HepG2 (cell line): ENCODE data around the gene PDP2. TPM values are rescaled to one million over a fixed set of nuclear protein-coding genes. Genes with fewer than 3 reads are reported as not detected.

Source experiments
- ATAC-seq: fragments of 200-7000 bp; cut with Tn5 transposase; 3 replicates; pipeline ENCODE4 v1.9.1; 2020; ENCODE audit warnings: mild to moderate bottlenecking, moderate library complexity
- BruUV-seq: library from RNA; stranded (reverse); fragments of 400-500 nt; replicated peaks from 2 replicates; lab custom pipeline; 2021; lab: Mats Ljungman, UMichigan
- CTCF ChIA-PET: fragments of 300-600 bp; formaldehyde crosslinking; extraction: SDS; loops from one replicate; lab custom pipeline; 2021; ENCODE audit warnings: low total read pairs, inconsistent platforms, low intra/inter-chr PET ratio; lab: Yijun Ruan, JAX
- POLR2A ChIA-PET: fragments of 350-600 bp; sonication (Branson Sonifier 250); formaldehyde crosslinking; loops from one replicate; lab custom pipeline; 2020; ENCODE audit warnings: antibody characterized with exemption, inconsistent platforms; lab: Yijun Ruan, JAX
- DNase-seq: peaks from one replicate; pipeline ENCODE4 v3.0.0-alpha.2; 2015; ENCODE audit warnings: low spot score
- FAIRE-seq: peaks from 3 replicates; lab custom pipeline; 2011; peaks lifted over from hg19 to GRCh38; lab: Jason Lieb, UNC
- H2AFZ ChIP-seq: one replicate; pipeline ENCODE4 v1.6.1; 2011; ENCODE audit warnings: low read length, inconsistent platforms
- H3K27ac ChIP-seq: fragments of 300-600 bp; 3 replicates; pipeline ENCODE4 v1.8.0; 2011; ENCODE audit warnings: mixed run types, mild to moderate bottlenecking, mixed read lengths, low read length, inconsistent platforms; ENCODE audit not compliant: insufficient read depth; ENCODE audit errors: extremely low read length
- H3K27me3 ChIP-seq, 2 experiments: fragments of 200-600 bp in 1 of 2; 2 replicates in 1 of 2; 3 replicates in 1 of 2; pipeline versions ENCODE4 v1.6.0 to v1.8.0; 2011; ENCODE audit warnings: low read length in 2 of 2, mild to moderate bottlenecking in 2 of 2, moderate library complexity in 2 of 2, inconsistent platforms in 1 of 2; ENCODE audit not compliant: insufficient read depth in 2 of 2, control insufficient read depth in 1 of 2
- H3K36me3 ChIP-seq, 2 experiments: fragments of 200-600 bp in 1 of 2; replicated peaks in 1 of 2; 2 replicates in 1 of 2; 3 replicates in 1 of 2; pipeline versions ENCODE4 v1.5.1 to v1.8.0; 2011; ENCODE audit warnings: low read length in 2 of 2, inconsistent platforms in 1 of 2; ENCODE audit not compliant: insufficient read depth in 2 of 2, control insufficient read depth in 1 of 2
- H3K4me1 ChIP-seq: 2 replicates; pipeline ENCODE4 v1.5.1; 2012; ENCODE audit warnings: low read length, inconsistent platforms; ENCODE audit not compliant: insufficient read depth
- H3K4me2 ChIP-seq: 2 replicates; pipeline ENCODE4 v1.6.0; 2011; ENCODE audit warnings: low read depth, low read length, inconsistent platforms
- H3K4me3 ChIP-seq, 3 experiments: fragments of 200-600 bp in 1 of 3; sonication (generic), shearing (Covaris generic) in 1 of 3; replicated peaks in 1 of 3; 2 replicates each; pipeline ENCODE4 v1.5.1; 2011 to 2016; ENCODE audit warnings: low read length in 3 of 3, inconsistent platforms in 2 of 3, low read depth in 2 of 3, mild to moderate bottlenecking in 2 of 3, control low read depth in 1 of 3, mixed read lengths in 1 of 3; ENCODE audit not compliant: insufficient read depth in 1 of 3
- H3K79me2 ChIP-seq: one replicate; pipeline ENCODE4 v1.6.1; 2011; ENCODE audit warnings: low read length, inconsistent platforms; ENCODE audit not compliant: insufficient read depth
- H3K9ac ChIP-seq: 2 replicates; pipeline ENCODE4 v1.6.0; 2011; ENCODE audit warnings: mild to moderate bottlenecking, low read depth, low read length, inconsistent platforms; ENCODE audit not compliant: insufficient read depth
- H3K9me3 ChIP-seq: 2 replicates; pipeline ENCODE4 v1.5.1; 2012; ENCODE audit warnings: mild to moderate bottlenecking, low read length
- H4K20me1 ChIP-seq: 2 replicates; pipeline ENCODE4 v1.6.0; 2011; ENCODE audit warnings: inconsistent platforms, mild to moderate bottlenecking, low read length, moderate library complexity; ENCODE audit not compliant: insufficient read depth
- BCL6 ChIP-seq: IDR thresholded peaks from 2 replicates; pipeline ENCODE4 v1.6.1; 2016; ENCODE audit warnings: missing genetic modification reagents, missing compliant biosample characterization
- BRCA1 ChIP-seq: sonication (generic); formaldehyde crosslinking; IDR thresholded peaks from 2 replicates; pipeline ENCODE4 v1.4.0; 2020; ENCODE audit warnings: missing genetic modification reagents
- CAMTA2 ChIP-seq: sonication (generic); formaldehyde crosslinking; IDR thresholded peaks from 2 replicates; pipeline ENCODE4 v1.4.0; 2020; ENCODE audit warnings: mild to moderate bottlenecking, missing genetic modification reagents, borderline replicate concordance
- FOXC1 ChIP-seq: sonication (generic); formaldehyde crosslinking; IDR thresholded peaks from 2 replicates; pipeline ENCODE4 v1.8.0; 2022; ENCODE audit warnings: mild to moderate bottlenecking, missing genetic modification reagents, borderline replicate concordance
- KDM6A ChIP-seq: IDR thresholded peaks from 2 replicates; pipeline ENCODE4 v1.6.1; 2016; ENCODE audit warnings: low read depth
- LCORL ChIP-seq, 2 experiments: fragments of 450-650 bp in 1 of 2; sonication (generic) in 1 of 2; formaldehyde crosslinking in 1 of 2; IDR thresholded peaks; 2 replicates each; pipeline versions ENCODE4 v1.5.0 to v1.6.1; 2017 to 2020; ENCODE audit warnings: antibody characterized with exemption in 1 of 2, missing genetic modification reagents in 1 of 2
- NFIC ChIP-seq: IDR thresholded peaks from 2 replicates; pipeline ENCODE4 v1.6.1; 2012; ENCODE audit warnings: mild to moderate bottlenecking, low read length, inconsistent platforms
- POLR2AphosphoS5 ChIP-seq: IDR thresholded peaks from 2 replicates; pipeline ENCODE4 v1.6.1; 2012; ENCODE audit warnings: low read depth, low read length
- REXO4 ChIP-seq: sonication (generic); formaldehyde crosslinking; IDR thresholded peaks from 2 replicates; pipeline ENCODE4 v1.8.0; 2022; ENCODE audit warnings: missing genetic modification reagents, mild to moderate bottlenecking, borderline replicate concordance
- TBL1XR1 ChIP-seq: fragments of 150-350 bp; IDR thresholded peaks from 2 replicates; pipeline ENCODE4 v1.6.1; 2014; ENCODE audit warnings: borderline replicate concordance, low read length; ENCODE audit not compliant: partially characterized antibody
- ZNF3 ChIP-seq: IDR thresholded peaks from 2 replicates; pipeline ENCODE4 v1.7.0; 2017; ENCODE audit warnings: inconsistent platforms
- ZNF672 ChIP-seq: sonication (generic); formaldehyde crosslinking; IDR thresholded peaks from 2 replicates; pipeline ENCODE4 v1.8.1; 2022; ENCODE audit warnings: missing genetic modification reagents
- WGBS: methylation state at CpG from one replicate; pipeline ENCODE4 v1.1.6; 2017; ENCODE audit warnings: low lambda C conversion rate; 5-methylcytosine and 5-hydroxymethylcytosine counted together
- in situ Hi-C: cut with HindIII; loops from 2 replicates; pipeline ENCODE4 v1.10.0; 2017; ENCODE audit warnings: low pct_unique_long_range_greater_than_20kb; ENCODE audit not compliant: extremely low pct_ligation_motif_present
- intact Hi-C: fragments of 100-400 bp; cut with micrococcal nuclease; formaldehyde crosslinking; loops from one replicate; pipeline ENCODE4 v1.10.0; 2022; ENCODE audit not compliant: unreplicated experiment
- polyA plus RNA-seq, 8 experiments: library from polyadenylated mRNA; depleted of rRNA in 3 of 8; stranded (reverse) in 7 of 8; unstranded in 1 of 8; fragments of >200 nt; fragmentation: Illumina TruSeq in 4 of 8; extraction: Trizol in 4 of 8; gene quantifications; 2 replicates each; pipeline versions ENCODE4 v1.2.1 to v1.2.3, GENCODE V29; 2011 to 2016; ENCODE audit warnings: low read depth in 4 of 8, missing spikeins in 1 of 8, mixed read lengths in 1 of 8; ENCODE audit not compliant: insufficient read depth in 1 of 8
- total RNA-seq, 5 experiments: library from RNA; depleted of rRNA; stranded (reverse); fragments of >200 nt; fragmentation: Illumina TruSeq; extraction: Trizol; gene quantifications; 2 replicates each; pipeline ENCODE4 v1.2.3, GENCODE V29; 2016; ENCODE audit warnings: low read depth in 1 of 5
- TF ChIP-seq, protein P1 (sequence below), 2 experiments: sonication (generic) in 1 of 2; formaldehyde crosslinking in 1 of 2; IDR thresholded peaks; 2 replicates each; pipeline versions ENCODE4 v1.4.0 to v1.6.1; 2016 to 2020; ENCODE audit warnings: borderline replicate concordance in 1 of 2, low read depth in 1 of 2, mild to moderate bottlenecking in 1 of 2, missing genetic modification reagents in 1 of 2

The PDP2 gene
- total and polyA plus RNA-seq, 2 of the 13 experiments (the other 11 are each of a cell fraction or from before 2014, with no cell fraction given), result 12.8 to 15.8 TPM

DNA sequence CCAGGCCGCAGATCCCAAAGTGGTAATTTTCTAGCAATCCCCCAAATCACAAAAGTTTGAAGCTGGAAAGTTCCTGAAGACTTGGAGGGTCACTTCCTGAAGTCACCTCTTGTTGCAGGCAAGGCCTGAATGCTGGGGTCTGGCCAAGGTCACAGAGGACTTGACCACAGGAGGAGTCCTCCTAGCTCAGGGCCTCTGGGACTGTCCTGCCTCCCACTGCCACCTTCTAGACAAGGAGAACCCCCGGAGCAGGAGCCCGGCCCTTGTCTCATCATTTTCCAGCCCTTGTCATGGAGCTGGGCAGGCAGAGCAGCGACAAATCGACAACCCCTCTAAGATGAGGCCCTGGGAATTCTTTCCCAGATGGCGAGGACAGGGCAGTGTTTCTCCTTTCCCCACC is 38.0 kb downstream of the PDP2 start (continued):
- TF ChIP-seq POLR2AphosphoS5 (no peak), NFIC (no peak)

DNA sequence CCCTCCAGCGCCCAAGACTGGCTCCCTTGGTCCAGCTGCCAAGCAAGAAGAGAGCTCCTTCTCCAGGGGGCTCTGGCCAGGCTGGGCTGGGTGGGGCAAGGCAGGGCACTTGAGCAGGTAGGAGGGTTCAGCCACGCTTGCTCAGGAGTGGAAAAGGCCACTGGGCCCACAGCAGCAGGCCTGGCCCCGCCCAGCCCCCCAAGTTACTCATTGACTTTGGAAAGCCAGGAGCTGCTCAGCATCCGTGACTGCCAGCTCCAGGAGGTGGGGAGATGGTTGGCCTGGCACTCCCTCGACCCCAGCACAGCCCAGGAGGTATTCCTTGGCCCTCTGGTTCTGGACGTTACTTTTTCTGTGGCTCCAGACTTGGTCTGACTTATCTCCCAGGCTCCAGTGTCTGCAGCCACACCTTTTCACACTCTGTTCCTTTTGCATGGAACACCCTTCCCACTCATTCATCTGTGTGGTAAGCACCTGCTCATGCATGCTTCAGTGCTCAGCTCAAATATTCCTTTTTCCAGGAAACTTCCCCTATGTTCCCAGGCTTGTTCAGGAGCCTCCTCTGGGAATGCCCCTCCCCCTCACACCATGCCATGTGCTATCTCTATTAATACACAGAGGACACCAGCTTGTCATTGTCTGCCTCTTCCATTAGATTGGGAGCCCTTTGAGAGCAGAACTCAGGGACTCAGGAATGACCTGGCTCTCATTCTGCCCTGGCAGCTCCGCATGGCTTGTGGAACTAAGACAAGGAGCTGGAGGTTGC is 38.7 kb downstream of the PDP2 start, which contains the start of gene CDH16:
Gene CDH16 (minus strand): TSS at position 83 of the 766 bp plus-strand sequence. CDS start 820 bp downstream, outside the sequence.
- WGBS, result 0% methylated on average over 3 of the region's 7 CpGs
- DNase-seq (no peak), FAIRE-seq (no peak), ATAC-seq (peak; percentile 63)
- H2AFZ ChIP-seq, result no peak within 1 kb of the TSS
- intact Hi-C loops (no loop called here), in situ Hi-C loops (no loop called here)
- H3K4me2 ChIP-seq, result peak within 1 kb of the TSS; percentile 64
- no peaks in the 10 kb centered on the region for H3K36me3 ChIP-seq
- H3K27ac ChIP-seq, result no peak within 1 kb of the TSS
- H3K9ac ChIP-seq, result peak within 1 kb of the TSS; percentile 23; the same call in 1 of the 2 replicates
- ChIA-PET POLR2A (interaction anchor here (0.8 to 7.3 kb wide), 8 partner anchors 9 to 42 kb away, joined by 3 to 86 read pairs (median 10); partner anchors contain the start of genes CES3 and CIAO2B), CTCF (no interaction called here)
- no peaks in the 10 kb centered on the region for H3K79me2 ChIP-seq
- H3K9me3 ChIP-seq, result no peaks in the 10 kb centered on the region
- peaks cover 34% of the 10 kb centered on the region for H3K4me1 ChIP-seq
- no peaks in the 10 kb centered on the region for H4K20me1 ChIP-seq
- peak within 1 kb of the TSS in 2 of 3 experiments; percentile 24 to 48; a peak in 1 of 6 replicates for H3K4me3 ChIP-seq
- BruUV-seq, result no TSS peak
- H3K27me3 ChIP-seq, result peaks cover 0 to 4% of the 10 kb centered on the region in 2 experiments; a peak in 3 of 5 replicates
- TF ChIP-seq ZNF3 (CRISPR knock-in tag), result no peak
- no peak for TF ChIP-seq ZNF672 (CRISPR knock-in tag)
- TF ChIP-seq, protein P1, sequence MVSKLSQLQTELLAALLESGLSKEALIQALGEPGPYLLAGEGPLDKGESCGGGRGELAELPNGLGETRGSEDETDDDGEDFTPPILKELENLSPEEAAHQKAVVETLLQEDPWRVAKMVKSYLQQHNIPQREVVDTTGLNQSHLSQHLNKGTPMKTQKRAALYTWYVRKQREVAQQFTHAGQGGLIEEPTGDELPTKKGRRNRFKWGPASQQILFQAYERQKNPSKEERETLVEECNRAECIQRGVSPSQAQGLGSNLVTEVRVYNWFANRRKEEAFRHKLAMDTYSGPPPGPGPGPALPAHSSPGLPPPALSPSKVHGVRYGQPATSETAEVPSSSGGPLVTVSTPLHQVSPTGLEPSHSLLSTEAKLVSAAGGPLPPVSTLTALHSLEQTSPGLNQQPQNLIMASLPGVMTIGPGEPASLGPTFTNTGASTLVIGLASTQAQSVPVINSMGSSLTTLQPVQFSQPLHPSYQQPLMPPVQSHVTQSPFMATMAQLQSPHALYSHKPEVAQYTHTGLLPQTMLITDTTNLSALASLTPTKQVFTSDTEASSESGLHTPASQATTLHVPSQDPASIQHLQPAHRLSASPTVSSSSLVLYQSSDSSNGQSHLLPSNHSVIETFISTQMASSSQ (IDR thresholded peaks at IDR 0.05; ENCODE audit: low read depth), result peak; percentile 85
- TF ChIP-seq, protein P1 (CRISPR knock-in tag; IDR thresholded peaks at IDR 0.05; ENCODE audit: borderline replicate concordance), result peak; percentile 84; the same call in 1 of the 2 replicates
- 0 out of 2 replicates have a peak, but pooled peaks have one; percentile 61 for TF ChIP-seq CAMTA2 (CRISPR knock-in tag)
- no peak for TF ChIP-seq TBL1XR1
- peak; percentile 79; the same call in 1 of the 2 replicates for TF ChIP-seq FOXC1 (CRISPR knock-in tag)
- no peak for TF ChIP-seq REXO4 (CRISPR knock-in tag)
- TF ChIP-seq LCORL (IDR thresholded peaks at IDR 0.05), result no peak
- peak; percentile 37 for TF ChIP-seq LCORL (CRISPR knock-in tag; IDR thresholded peaks at IDR 0.05)
- TF ChIP-seq BRCA1 (CRISPR knock-in tag), result no peak
- no peak for TF ChIP-seq BCL6 (CRISPR knock-in tag)
- TF ChIP-seq KDM6A, result no peak
